Liver (tissue), 9 donors: ENCODE data around the gene FAM131C. TPM values are rescaled to one million over a fixed set of nuclear protein-coding genes. Genes with fewer than 3 reads are reported as not detected.
"Not testable (repeated sequence)": the region's sequence is repeated elsewhere in the genome, so short reads cannot be mapped to it uniquely, and the experiment has no call there.

ENCODE experiments used
- DNase-seq: peaks from one replicate; pipeline ENCODE4 v3.0.0-alpha.2; 2017; ENCODE audit warnings: low spot score
- H3K27ac ChIP-seq, 2 donors: one replicate each; pipeline ENCODE4 v1.7.0; 2013; ENCODE audit warnings: inconsistent platforms in 2 of 2, low read length in 2 of 2, control low read depth in 1 of 2, low read depth in 1 of 2, mild to moderate bottlenecking in 1 of 2
- H3K27me3 ChIP-seq, 4 donors: one replicate each; pipeline versions ENCODE4 v1.6.1 to v1.7.0; 2013; ENCODE audit warnings: low read length in 3 of 4, inconsistent platforms in 1 of 4, mild to moderate bottlenecking in 1 of 4, moderate library complexity in 1 of 4; ENCODE audit not compliant: control insufficient read depth in 4 of 4, insufficient read depth in 4 of 4
- H3K36me3 ChIP-seq, 4 donors: one replicate each; pipeline versions ENCODE4 v1.6.1 to v1.7.0; 2013; ENCODE audit warnings: low read length in 3 of 4, mild to moderate bottlenecking in 3 of 4, low read depth in 1 of 4, moderate library complexity in 1 of 4; ENCODE audit not compliant: control insufficient read depth in 4 of 4, insufficient read depth in 3 of 4
- H3K4me1 ChIP-seq, 4 donors: one replicate each; pipeline versions ENCODE4 v1.6.1 to v1.7.0; 2013; ENCODE audit warnings: low read length in 3 of 4, mild to moderate bottlenecking in 3 of 4, moderate library complexity in 1 of 4; ENCODE audit not compliant: control insufficient read depth in 4 of 4, insufficient read depth in 4 of 4
- H3K4me3 ChIP-seq, 3 donors: one replicate each; pipeline versions ENCODE4 v1.6.1 to v1.7.0; 2013; ENCODE audit warnings: low read length in 3 of 3, control low read depth in 1 of 3, low read depth in 1 of 3, mild to moderate bottlenecking in 1 of 3
- H3K9ac ChIP-seq, 2 donors: one replicate each; pipeline ENCODE4 v1.7.0; 2013; ENCODE audit warnings: low read length in 2 of 2, mild to moderate bottlenecking in 2 of 2, moderate library complexity in 2 of 2, control low read depth in 1 of 2, low read depth in 1 of 2
- H3K9me3 ChIP-seq, 4 donors: one replicate each; pipeline versions ENCODE4 v1.6.1 to v1.7.0; 2013; ENCODE audit warnings: low read length in 3 of 4; ENCODE audit not compliant: control insufficient read depth in 4 of 4
- ATF3 ChIP-seq: IDR thresholded peaks from 2 replicates; pipeline ENCODE4 v1.6.1; 2016; ENCODE audit warnings: antibody characterized with exemption
- CTCF ChIP-seq: fragments of 150-350 bp; IDR thresholded peaks from 2 replicates; pipeline ENCODE4 v1.5.1; 2017; ENCODE audit warnings: improper control_type of control experiment, low read depth, low read length; ENCODE audit not compliant: missing input control
- EGR1 ChIP-seq, 2 donors: IDR thresholded peaks; 2 replicates each; pipeline ENCODE4 v1.6.1; 2016 to 2018; ENCODE audit warnings: antibody characterized with exemption in 2 of 2, low read depth in 2 of 2
- FOXA1 ChIP-seq: IDR thresholded peaks from 2 replicates; pipeline ENCODE4 v1.6.1; 2016; ENCODE audit warnings: antibody characterized with exemption
- FOXA2 ChIP-seq: IDR thresholded peaks from 2 replicates; pipeline ENCODE4 v1.6.1; 2016; ENCODE audit warnings: antibody characterized with exemption
- GABPA ChIP-seq, 2 donors: IDR thresholded peaks in 1 of 2; conservative IDR thresholded peaks in 1 of 2; 2 replicates each; pipeline ENCODE4 v1.6.1; 2016; ENCODE audit warnings: antibody characterized with exemption in 2 of 2, mild to moderate bottlenecking in 1 of 2, moderate library complexity in 1 of 2
- JUND ChIP-seq, 2 donors: IDR thresholded peaks; 2 replicates each; pipeline ENCODE4 v1.6.1; 2016; ENCODE audit warnings: antibody characterized with exemption in 2 of 2
- NR2F2 ChIP-seq: IDR thresholded peaks from 2 replicates; pipeline ENCODE4 v1.6.1; 2016; ENCODE audit warnings: antibody characterized with exemption
- RAD21 ChIP-seq, 2 donors: IDR thresholded peaks; 2 replicates each; pipeline ENCODE4 v1.6.1; 2016; ENCODE audit warnings: antibody characterized with exemption in 2 of 2, mild to moderate bottlenecking in 2 of 2
- REST ChIP-seq: IDR thresholded peaks from 2 replicates; pipeline ENCODE4 v1.6.1; 2016; ENCODE audit warnings: antibody characterized with exemption, mild to moderate bottlenecking
- RXRA ChIP-seq, 2 donors: IDR thresholded peaks; 2 replicates each; pipeline ENCODE4 v1.6.1; 2017 to 2018; ENCODE audit warnings: antibody characterized with exemption in 2 of 2, mild to moderate bottlenecking in 1 of 2
- YY1 ChIP-seq: IDR thresholded peaks from 2 replicates; pipeline ENCODE4 v1.6.1; 2016; ENCODE audit warnings: antibody characterized with exemption, mild to moderate bottlenecking
- ZBTB33 ChIP-seq: IDR thresholded peaks from 2 replicates; pipeline ENCODE4 v1.6.1; 2016; ENCODE audit warnings: antibody characterized with exemption
- WGBS: extraction: QIAGEN DNeasy Blood & Tissue Kit; methylation state at CpG from one replicate; pipeline ENCODE4 v1.1.7; 2013; 5-methylcytosine and 5-hydroxymethylcytosine counted together
- polyA plus RNA-seq, 2 donors: library from polyadenylated mRNA; stranded (reverse) in 1 of 2; unstranded in 1 of 2; fragments of 200-250 nt in 1 of 2; fragments of >200 nt in 1 of 2; fragmentation: Nextera tagmentation in 1 of 2; extraction: Ambion mirVana in 1 of 2; gene quantifications; one replicate each; pipeline versions ENCODE4 v1.2.1 to v1.2.3, GENCODE V29; 2013 to 2015
- total RNA-seq, 2 donors: library from RNA; depleted of rRNA; stranded (reverse); fragments of >200 nt; gene quantifications; one replicate each; pipeline ENCODE4 v1.2.3, GENCODE V29; 2014
- donor health status: healthy.
- donor health status: healthy.
- donor health status: healthy.
- donor health status: healthy.
- donor health status: healthy.

FAM131C gene
- total and polyA plus RNA-seq, 4 donors, result 0.05 to 0.92 TPM; not detected in 2

GRCh38 chr1:16042096-16042495 lies 31.4 kb downstream of the FAM131C start:
- H3K27ac ChIP-seq, result no peak overlapping the region
- H3K9me3 ChIP-seq, result no peaks in the 10 kb centered on the region

GRCh38 chr1:16041200-16041599 lies 32.3 kb downstream of the FAM131C start:
- H3K4me3 ChIP-seq, result no peak overlapping the region
- no peak overlapping the region for H3K9ac ChIP-seq
- no peak overlapping the region for H3K27ac ChIP-seq
- 89% methylated on average over 8 of the region's 8 CpGs for WGBS
- H3K9me3 ChIP-seq, result no peaks in the 10 kb centered on the region
- H3K36me3 ChIP-seq, result no peaks in the 10 kb centered on the region
- no peak for DNase-seq
- TF ChIP-seq REST (no peak), ZBTB33 (no peak)
- no peaks in the 10 kb centered on the region for H3K4me1 ChIP-seq
- H3K27me3 ChIP-seq, result no peaks in the 10 kb centered on the region

More at GRCh38 chr1:16042096-16042495, 31.4 kb downstream of the FAM131C start:
- Histone ChIP-seq H3K4me3 (no peak overlapping the region), H3K27me3 (no peaks in the 10 kb centered on the region), H3K4me1 (no peaks in the 10 kb centered on the region), H3K9ac (no peak overlapping the region), H3K36me3 (no peaks in the 10 kb centered on the region)
- no peak for TF ChIP-seq JUND (IDR thresholded peaks at IDR 0.05)
- no peak for TF ChIP-seq CTCF
- no peak for TF ChIP-seq RXRA (IDR thresholded peaks at IDR 0.05)
- TF ChIP-seq YY1, result no peak
- TF ChIP-seq FOXA2, result no peak
- no peak for TF ChIP-seq ATF3
- TF ChIP-seq REST, result no peak
- TF ChIP-seq GABPA (IDR thresholded peaks at IDR 0.05 in 1 of 2, conservative IDR thresholded peaks at IDR 0.05 in 1 of 2), result no peak
- TF ChIP-seq FOXA1, result no peak
- TF ChIP-seq RAD21 (IDR thresholded peaks at IDR 0.05), result no peak
- TF ChIP-seq NR2F2, result no peak
- no peak for TF ChIP-seq EGR1 (IDR thresholded peaks at IDR 0.05; ENCODE audit: low read depth in 2 of 2)
- DNase-seq, result no peak
- 81% methylated on average over 9 of the region's 9 CpGs for WGBS

GRCh38 chr1:16039871-16040270 lies 33.6 kb downstream of the FAM131C start:
- not testable (repeated sequence) for H3K36me3 ChIP-seq, DNase-seq, H3K27me3 ChIP-seq, H3K27ac ChIP-seq, H3K9ac ChIP-seq, H3K9me3 ChIP-seq, H3K4me1 ChIP-seq, H3K4me3 ChIP-seq
- WGBS, result 66% methylated on average over 7 of the region's 8 CpGs
